ENCODE measurements around the gene ZBTB38.
A peak's percentile ranks its signal among the peaks of the same experiment; 100 is the strongest.

The ZBTB38 gene

GRCh38 chr3:141402476-141403171 lies 34.3 kb downstream of the ZBTB38 start:
- Histone ChIP-seq H3K27ac (ENCODE audit: low read depth in 2 of 2, low read length in 2 of 2) (peak overlapping the region; percentile 90 to 92), H3K9ac (ENCODE audit: low read depth in 1 of 2, low read length in 2 of 2) (peak overlapping the region; percentile 85 to 88), H3K4me1 (ENCODE audit: control insufficient read depth in 2 of 2, insufficient read depth in 2 of 2, low read length in 2 of 2) (peaks cover 24 to 41% of the 10 kb centered on the region in 2 donors), H3K4me3 (ENCODE audit: low read length in 2 of 2) (peak overlapping the region; percentile 85 to 91), H3K27me3 (ENCODE audit: control insufficient read depth in 2 of 2, insufficient read depth in 2 of 2, low read length in 2 of 2) (no peaks in the 10 kb centered on the region), H3K36me3 (ENCODE audit: control insufficient read depth in 2 of 2, insufficient read depth in 2 of 2, low read length in 2 of 2) (peaks cover 33 to 36% of the 10 kb centered on the region in 2 donors), H3K9me3 (ENCODE audit: control insufficient read depth in 2 of 2, low read length in 2 of 2) (no peaks in the 10 kb centered on the region)

GRCh38 chr3:141403576-141403975 lies 35.3 kb downstream of the ZBTB38 start:
- Histone ChIP-seq H3K9ac (ENCODE audit: low read depth in 1 of 2, low read length in 2 of 2) (peak overlapping the region; percentile 53 to 88), H3K9me3 (ENCODE audit: control insufficient read depth in 2 of 2, low read length in 2 of 2) (no peaks in the 10 kb centered on the region), H3K4me1 (ENCODE audit: control insufficient read depth in 2 of 2, insufficient read depth in 2 of 2, low read length in 2 of 2) (peaks cover 24 to 41% of the 10 kb centered on the region in 2 donors), H3K27ac (ENCODE audit: low read depth in 2 of 2, low read length in 2 of 2) (peak overlapping the region; percentile 55 to 59), H3K27me3 (ENCODE audit: control insufficient read depth in 2 of 2, insufficient read depth in 2 of 2, low read length in 2 of 2) (no peaks in the 10 kb centered on the region), H3K36me3 (ENCODE audit: control insufficient read depth in 2 of 2, insufficient read depth in 2 of 2, low read length in 2 of 2) (peaks cover 32 to 36% of the 10 kb centered on the region in 2 donors), H3K4me3 (ENCODE audit: low read length in 2 of 2) (peak overlapping the region; percentile 85 to 91)

GRCh38 chr3:141405025-141405424 lies 36.7 kb downstream of the ZBTB38 start:
- H3K27ac ChIP-seq (ENCODE audit: low read depth in 2 of 2, low read length in 2 of 2), result no peak overlapping the region
- H3K27me3 ChIP-seq (ENCODE audit: control insufficient read depth in 2 of 2, insufficient read depth in 2 of 2, low read length in 2 of 2), result no peaks in the 10 kb centered on the region
- H3K36me3 ChIP-seq (ENCODE audit: control insufficient read depth in 2 of 2, insufficient read depth in 2 of 2, low read length in 2 of 2), result peaks cover 36% of the 10 kb centered on the region in 2 donors
- no peaks in the 10 kb centered on the region for H3K9me3 ChIP-seq (ENCODE audit: control insufficient read depth in 2 of 2, low read length in 2 of 2)
- peaks cover 30 to 45% of the 10 kb centered on the region in 2 donors for H3K4me1 ChIP-seq (ENCODE audit: control insufficient read depth in 2 of 2, insufficient read depth in 2 of 2, low read length in 2 of 2)
- peak overlapping the region in 1 of 2 donors; percentile 32 for H3K4me3 ChIP-seq (ENCODE audit: low read length in 2 of 2)
- no peak overlapping the region for H3K9ac ChIP-seq (ENCODE audit: low read depth in 1 of 2, low read length in 2 of 2)

DNA sequence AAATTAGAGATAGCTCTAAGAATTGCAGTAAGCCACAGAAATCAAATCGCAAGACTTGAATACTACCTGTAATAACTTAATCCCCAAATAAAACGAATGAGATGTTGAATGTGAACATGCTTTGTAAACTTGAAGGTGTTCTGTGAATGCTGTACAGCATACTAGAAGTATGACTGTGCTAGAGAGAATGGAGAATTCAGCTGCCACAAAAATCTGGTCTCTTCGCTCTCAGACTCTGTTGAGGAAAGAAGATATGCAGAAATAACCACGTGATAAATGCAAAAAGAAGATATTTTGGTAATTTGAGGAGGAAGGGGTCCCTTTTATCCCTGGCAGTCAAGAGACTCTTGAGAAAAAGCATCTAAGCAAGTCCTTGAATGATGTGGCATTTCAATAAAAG lies 37.3 kb downstream of the ZBTB38 start:
- peaks cover 35 to 45% of the 10 kb centered on the region in 2 donors for H3K4me1 ChIP-seq (ENCODE audit: control insufficient read depth in 2 of 2, insufficient read depth in 2 of 2, low read length in 2 of 2)

GRCh38 chr3:141406265-141406664 lies 38.0 kb downstream of the ZBTB38 start:
- H3K27me3 ChIP-seq (ENCODE audit: control insufficient read depth in 2 of 2, insufficient read depth in 2 of 2, low read length in 2 of 2), result no peaks in the 10 kb centered on the region
- H3K9ac ChIP-seq (ENCODE audit: low read depth in 1 of 2, low read length in 2 of 2), result no peak overlapping the region
- no peak overlapping the region for H3K4me3 ChIP-seq (ENCODE audit: low read length in 2 of 2)
- peaks cover 33 to 47% of the 10 kb centered on the region in 2 donors for H3K4me1 ChIP-seq (ENCODE audit: control insufficient read depth in 2 of 2, insufficient read depth in 2 of 2, low read length in 2 of 2)
- peak overlapping the region; percentile 12 to 20 for H3K27ac ChIP-seq (ENCODE audit: low read depth in 2 of 2, low read length in 2 of 2)
- peaks cover 36 to 38% of the 10 kb centered on the region in 2 donors for H3K36me3 ChIP-seq (ENCODE audit: control insufficient read depth in 2 of 2, insufficient read depth in 2 of 2, low read length in 2 of 2)
- H3K9me3 ChIP-seq (ENCODE audit: control insufficient read depth in 2 of 2, low read length in 2 of 2), result no peaks in the 10 kb centered on the region

More for the DNA sequence above, 37.3 kb downstream of the ZBTB38 start:
- Histone ChIP-seq H3K27ac (ENCODE audit: low read depth in 2 of 2, low read length in 2 of 2) (no peak overlapping the region), H3K9ac (ENCODE audit: low read depth in 1 of 2, low read length in 2 of 2) (no peak overlapping the region), H3K4me3 (ENCODE audit: low read length in 2 of 2) (no peak overlapping the region), H3K27me3 (ENCODE audit: control insufficient read depth in 2 of 2, insufficient read depth in 2 of 2, low read length in 2 of 2) (no peaks in the 10 kb centered on the region), H3K36me3 (ENCODE audit: control insufficient read depth in 2 of 2, insufficient read depth in 2 of 2, low read length in 2 of 2) (peaks cover 36 to 38% of the 10 kb centered on the region in 2 donors), H3K9me3 (ENCODE audit: control insufficient read depth in 2 of 2, low read length in 2 of 2) (no peaks in the 10 kb centered on the region)

DNA sequence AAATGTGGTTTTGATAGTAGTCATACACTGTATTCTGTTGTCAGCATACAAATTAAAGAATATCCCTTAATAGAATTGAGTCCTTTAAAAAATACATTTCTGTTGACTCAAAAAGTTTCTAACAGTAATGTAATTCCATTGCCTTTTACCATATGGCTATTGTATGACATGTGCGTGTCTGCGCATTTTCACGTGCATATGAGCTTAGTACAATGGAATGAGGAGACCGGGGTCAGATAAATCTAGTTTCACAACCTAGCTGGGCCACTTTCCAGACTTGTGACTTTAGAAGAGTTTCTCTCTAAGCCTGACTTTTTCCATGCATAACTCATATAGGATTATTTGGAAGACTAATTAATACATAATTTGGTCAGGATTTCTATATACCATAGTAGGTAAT lies 38.7 kb downstream of the ZBTB38 start:
- Histone ChIP-seq H3K4me3 (ENCODE audit: low read length in 2 of 2) (no peak overlapping the region), H3K27me3 (ENCODE audit: control insufficient read depth in 2 of 2, insufficient read depth in 2 of 2, low read length in 2 of 2) (no peaks in the 10 kb centered on the region), H3K36me3 (ENCODE audit: control insufficient read depth in 2 of 2, insufficient read depth in 2 of 2, low read length in 2 of 2) (peaks cover 36 to 38% of the 10 kb centered on the region in 2 donors), H3K9ac (ENCODE audit: low read depth in 1 of 2, low read length in 2 of 2) (no peak overlapping the region), H3K27ac (ENCODE audit: low read depth in 2 of 2, low read length in 2 of 2) (peak overlapping the region in 1 of 2 donors; percentile 12), H3K9me3 (ENCODE audit: control insufficient read depth in 2 of 2, low read length in 2 of 2) (no peaks in the 10 kb centered on the region), H3K4me1 (ENCODE audit: control insufficient read depth in 2 of 2, insufficient read depth in 2 of 2, low read length in 2 of 2) (peaks cover 33 to 42% of the 10 kb centered on the region in 2 donors)

- no peak overlapping the region for H3K4me3 ChIP-seq (ENCODE audit: low read length in 2 of 2)
- H3K9me3 ChIP-seq (ENCODE audit: control insufficient read depth in 2 of 2, low read length in 2 of 2), result no peaks in the 10 kb centered on the region
- H3K27me3 ChIP-seq (ENCODE audit: control insufficient read depth in 2 of 2, insufficient read depth in 2 of 2, low read length in 2 of 2), result no peaks in the 10 kb centered on the region
- peaks cover 36 to 38% of the 10 kb centered on the region in 2 donors for H3K36me3 ChIP-seq (ENCODE audit: control insufficient read depth in 2 of 2, insufficient read depth in 2 of 2, low read length in 2 of 2)
- H3K27ac ChIP-seq (ENCODE audit: low read depth in 2 of 2, low read length in 2 of 2), result no peak overlapping the region
- no peak overlapping the region for H3K9ac ChIP-seq (ENCODE audit: low read depth in 1 of 2, low read length in 2 of 2)
- peaks cover 37 to 49% of the 10 kb centered on the region in 2 donors for H3K4me1 ChIP-seq (ENCODE audit: control insufficient read depth in 2 of 2, insufficient read depth in 2 of 2, low read length in 2 of 2)
Measured at GRCh38 chr3:141407825-141408224, 39.5 kb downstream of the ZBTB38 start.

DNA sequence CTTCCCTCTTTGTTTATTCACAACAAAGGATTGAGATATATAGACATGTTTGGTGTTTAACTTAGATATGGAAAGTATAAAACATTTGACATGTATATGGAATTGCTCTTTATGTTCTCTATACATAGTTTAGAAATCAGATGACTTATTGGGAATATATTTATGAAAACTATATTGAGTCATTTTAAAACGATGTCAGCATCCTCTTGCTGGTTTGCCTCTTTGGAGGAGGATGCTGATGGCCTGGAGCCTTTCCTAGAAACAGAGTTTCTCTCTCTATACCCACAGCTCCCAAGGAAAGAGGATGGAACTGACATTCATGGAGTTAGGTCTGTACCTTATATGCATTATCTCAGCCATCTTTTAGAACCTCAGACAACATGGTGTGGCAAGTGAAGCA lies 40.3 kb downstream of the ZBTB38 start:
- H3K27ac ChIP-seq (ENCODE audit: low read depth in 2 of 2, low read length in 2 of 2), result no peak overlapping the region
- H3K4me1 ChIP-seq (ENCODE audit: control insufficient read depth in 2 of 2, insufficient read depth in 2 of 2, low read length in 2 of 2), result peaks cover 41 to 42% of the 10 kb centered on the region in 2 donors
- no peak overlapping the region for H3K4me3 ChIP-seq (ENCODE audit: low read length in 2 of 2)
- H3K27me3 ChIP-seq (ENCODE audit: control insufficient read depth in 2 of 2, insufficient read depth in 2 of 2, low read length in 2 of 2), result no peaks in the 10 kb centered on the region
- H3K36me3 ChIP-seq (ENCODE audit: control insufficient read depth in 2 of 2, insufficient read depth in 2 of 2, low read length in 2 of 2), result peaks cover 43 to 44% of the 10 kb centered on the region in 2 donors
- H3K9me3 ChIP-seq (ENCODE audit: control insufficient read depth in 2 of 2, low read length in 2 of 2), result no peaks in the 10 kb centered on the region
- no peak overlapping the region for H3K9ac ChIP-seq (ENCODE audit: low read depth in 1 of 2, low read length in 2 of 2)

GRCh38 chr3:141409940-141410241 lies 41.6 kb downstream of the ZBTB38 start:
- Histone ChIP-seq H3K9me3 (ENCODE audit: control insufficient read depth in 2 of 2, low read length in 2 of 2) (no peaks in the 10 kb centered on the region), H3K36me3 (ENCODE audit: control insufficient read depth in 2 of 2, insufficient read depth in 2 of 2, low read length in 2 of 2) (peaks cover 43 to 44% of the 10 kb centered on the region in 2 donors), H3K4me3 (ENCODE audit: low read length in 2 of 2) (no peak overlapping the region), H3K9ac (ENCODE audit: low read depth in 1 of 2, low read length in 2 of 2) (peak overlapping the region in 1 of 2 donors; percentile 35), H3K4me1 (ENCODE audit: control insufficient read depth in 2 of 2, insufficient read depth in 2 of 2, low read length in 2 of 2) (peaks cover 39 to 44% of the 10 kb centered on the region in 2 donors), H3K27me3 (ENCODE audit: control insufficient read depth in 2 of 2, insufficient read depth in 2 of 2, low read length in 2 of 2) (no peaks in the 10 kb centered on the region), H3K27ac (ENCODE audit: low read depth in 2 of 2, low read length in 2 of 2) (peak overlapping the region; percentile 87 to 88)

- H3K9ac ChIP-seq (ENCODE audit: low read depth in 1 of 2, low read length in 2 of 2), result peak overlapping the region; percentile 37 to 53
- H3K9me3 ChIP-seq (ENCODE audit: control insufficient read depth in 2 of 2, low read length in 2 of 2), result no peaks in the 10 kb centered on the region
- peak overlapping the region; percentile 87 to 88 for H3K27ac ChIP-seq (ENCODE audit: low read depth in 2 of 2, low read length in 2 of 2)
- H3K36me3 ChIP-seq (ENCODE audit: control insufficient read depth in 2 of 2, insufficient read depth in 2 of 2, low read length in 2 of 2), result peaks cover 44 to 49% of the 10 kb centered on the region in 2 donors
- H3K4me1 ChIP-seq (ENCODE audit: control insufficient read depth in 2 of 2, insufficient read depth in 2 of 2, low read length in 2 of 2), result peaks cover 41 to 43% of the 10 kb centered on the region in 2 donors
- no peaks in the 10 kb centered on the region for H3K27me3 ChIP-seq (ENCODE audit: control insufficient read depth in 2 of 2, insufficient read depth in 2 of 2, low read length in 2 of 2)
- H3K4me3 ChIP-seq (ENCODE audit: low read length in 2 of 2), result no peak overlapping the region
Measured at GRCh38 chr3:141410408-141410807, 42.1 kb downstream of the ZBTB38 start.
